Karpas-422 (cell line): Measurements from ENCODE around the gene GABRR2. TPM values are rescaled to one million over a fixed set of nuclear protein-coding genes. Genes with fewer than 3 reads are reported as not detected.
A peak's percentile ranks its signal among the peaks of the same experiment; 100 is the strongest.
"Not testable (repeated sequence)": the region's sequence is repeated elsewhere in the genome, so short reads cannot be mapped to it uniquely, and the experiment has no call there.

Source experiments
- DNase-seq: peaks from one replicate; pipeline ENCODE4 v3.0.0-alpha.2; 2015
- H2AFZ ChIP-seq: fragments of 200-600 bp; sonication (generic); 2 replicates; pipeline ENCODE4 v1.6.1; 2014; ENCODE audit warnings: antibody characterized with exemption, low read length, mixed read lengths
- H3K27ac ChIP-seq: fragments of 200-600 bp; sonication (generic); 2 replicates; pipeline ENCODE4 v1.5.1; 2014; ENCODE audit warnings: mild to moderate bottlenecking, low read length, moderate library complexity
- H3K27me3 ChIP-seq: fragments of 200-600 bp; sonication (generic); 2 replicates; pipeline ENCODE4 v1.6.1; 2014; ENCODE audit warnings: low read length, mixed read lengths
- H3K36me3 ChIP-seq: fragments of 200-600 bp; sonication (generic); 2 replicates; pipeline ENCODE4 v1.6.1; 2014; ENCODE audit warnings: low read length, mixed read lengths; ENCODE audit not compliant: insufficient read depth
- H3K4me1 ChIP-seq: fragments of 200-600 bp; sonication (generic); 2 replicates; pipeline ENCODE4 v1.6.1; 2014; ENCODE audit warnings: mild to moderate bottlenecking, low read length, mixed read lengths
- H3K4me2 ChIP-seq: fragments of 200-600 bp; sonication (generic); 2 replicates; pipeline ENCODE4 v1.6.1; 2014; ENCODE audit warnings: low read length, low read depth, mild to moderate bottlenecking; ENCODE audit not compliant: poor library complexity, severe bottlenecking
- H3K4me3 ChIP-seq: fragments of 200-600 bp; sonication (generic); 2 replicates; pipeline ENCODE4 v1.5.1; 2014; ENCODE audit warnings: mild to moderate bottlenecking, antibody characterized with exemption, low read length, mixed read lengths
- H3K79me2 ChIP-seq: fragments of 200-600 bp; sonication (generic); 2 replicates; pipeline ENCODE4 v1.6.1; 2014; ENCODE audit warnings: mild to moderate bottlenecking, low read length, mixed read lengths
- H3K9ac ChIP-seq: fragments of 200-600 bp; sonication (generic); 2 replicates; pipeline ENCODE4 v1.6.0; 2014; ENCODE audit warnings: low read length
- H3K9me2 ChIP-seq: fragments of 200-600 bp; sonication (generic), shearing (Covaris generic); replicated peaks from 2 replicates; pipeline ENCODE4 v1.6.0; 2014; ENCODE audit warnings: mild to moderate bottlenecking, low read length, moderate library complexity; ENCODE audit not compliant: insufficient read depth
- H3K9me3 ChIP-seq: fragments of 300-700, 200-600 bp; sonication (generic); 2 replicates; pipeline ENCODE4 v1.6.1; 2014; ENCODE audit warnings: low read length, mixed read lengths
- H4K20me1 ChIP-seq: fragments of 200-600 bp; sonication (generic); 2 replicates; pipeline ENCODE4 v1.6.1; 2014; ENCODE audit warnings: mild to moderate bottlenecking, antibody characterized with exemption, low read length, low read depth; ENCODE audit not compliant: insufficient read depth
- total RNA-seq: library from RNA; depleted of rRNA; stranded (reverse); fragments of >200 nt; shearing (Covaris generic); gene quantifications from 2 replicates; pipeline ENCODE4 v1.2.3, GENCODE V29; 2014; ENCODE audit warnings: low replicate concordance

Gene GABRR2
- total RNA-seq, 1 experiment from 2014 or later = 0.22 TPM

- Histone ChIP-seq H3K27me3 (no peaks in the 10 kb centered on the region), H3K36me3 (no peaks in the 10 kb centered on the region), H2AFZ (no peak overlapping the region), H3K4me3 (no peak overlapping the region), H3K79me2 (no peaks in the 10 kb centered on the region), H3K9me3 (no peaks in the 10 kb centered on the region), H3K9ac (no peak overlapping the region), H3K4me2 (no peak overlapping the region), H3K4me1 (no peaks in the 10 kb centered on the region), H3K9me2 (no peaks in the 10 kb centered on the region), H3K27ac (no peak overlapping the region), H4K20me1 (no peaks in the 10 kb centered on the region)
- peak; percentile 67 for DNase-seq
Measured at GRCh38 chr6:89242574-89243330, 72.3 kb downstream of the GABRR2 start.

GRCh38 chr6:89239338-89239737, 75.8 kb downstream of the GABRR2 start:
- H3K9me3 ChIP-seq = no peaks in the 10 kb centered on the region
- no peak overlapping the region for H3K4me3 ChIP-seq
- DNase-seq = peak; percentile 48
- H3K9ac ChIP-seq = no peak overlapping the region
- H4K20me1 ChIP-seq = no peaks in the 10 kb centered on the region
- no peaks in the 10 kb centered on the region for H3K36me3 ChIP-seq
- no peaks in the 10 kb centered on the region for H3K79me2 ChIP-seq
- H3K4me2 ChIP-seq = no peak overlapping the region
- no peaks in the 10 kb centered on the region for H3K4me1 ChIP-seq
- H2AFZ ChIP-seq = no peak overlapping the region
- H3K27me3 ChIP-seq = no peaks in the 10 kb centered on the region
- H3K9me2 ChIP-seq = no peaks in the 10 kb centered on the region
- H3K27ac ChIP-seq = no peak overlapping the region

GRCh38 chr6:89237158-89237557, 77.9 kb downstream of the GABRR2 start:
- H3K9me3 ChIP-seq = no peaks in the 10 kb centered on the region
- no peak overlapping the region for H3K9ac ChIP-seq
- H3K9me2 ChIP-seq = no peaks in the 10 kb centered on the region
- no peak overlapping the region for H3K4me3 ChIP-seq
- no peak overlapping the region for H2AFZ ChIP-seq
- no peaks in the 10 kb centered on the region for H3K36me3 ChIP-seq
- H4K20me1 ChIP-seq = no peaks in the 10 kb centered on the region
- DNase-seq = no peak
- no peaks in the 10 kb centered on the region for H3K27me3 ChIP-seq
- H3K4me2 ChIP-seq = no peak overlapping the region
- H3K27ac ChIP-seq = no peak overlapping the region
- no peaks in the 10 kb centered on the region for H3K79me2 ChIP-seq
- no peaks in the 10 kb centered on the region for H3K4me1 ChIP-seq

GRCh38 chr6:89233605-89234004, 81.5 kb downstream of the GABRR2 start:
- H2AFZ ChIP-seq, H4K20me1 ChIP-seq, H3K4me3 ChIP-seq, DNase-seq, H3K4me1 ChIP-seq, H3K36me3 ChIP-seq, H3K79me2 ChIP-seq, H3K27ac ChIP-seq, H3K9me3 ChIP-seq, H3K27me3 ChIP-seq, H3K9ac ChIP-seq, H3K9me2 ChIP-seq, H3K4me2 ChIP-seq: not testable (repeated sequence)

DNA sequence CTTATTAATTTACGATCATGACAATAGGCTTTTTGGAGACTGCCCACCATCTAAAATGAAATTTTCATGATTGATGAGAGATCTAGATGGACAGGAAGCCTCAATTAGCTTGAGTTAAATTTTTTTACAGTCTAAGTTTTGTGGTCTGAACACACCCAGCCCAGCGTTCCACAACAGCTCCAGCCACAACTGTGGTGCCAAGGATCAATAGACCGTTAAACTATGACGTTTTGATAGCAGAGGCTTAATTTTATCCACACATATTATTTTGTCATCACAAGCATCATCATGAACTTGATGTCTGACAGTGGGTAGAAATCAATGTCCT, 92.4 kb downstream of the GABRR2 start:
- DNase-seq = no peak
- H3K79me2 ChIP-seq = no peaks in the 10 kb centered on the region
- no peak overlapping the region for H3K27ac ChIP-seq
- no peaks in the 10 kb centered on the region for H3K36me3 ChIP-seq
- no peaks in the 10 kb centered on the region for H4K20me1 ChIP-seq
- no peak overlapping the region for H3K9ac ChIP-seq
- H3K4me2 ChIP-seq = no peak overlapping the region
- H2AFZ ChIP-seq = no peak overlapping the region
- no peaks in the 10 kb centered on the region for H3K9me3 ChIP-seq
- no peak overlapping the region for H3K4me3 ChIP-seq
- no peaks in the 10 kb centered on the region for H3K9me2 ChIP-seq
- H3K27me3 ChIP-seq = no peaks in the 10 kb centered on the region
- no peaks in the 10 kb centered on the region for H3K4me1 ChIP-seq

DNA sequence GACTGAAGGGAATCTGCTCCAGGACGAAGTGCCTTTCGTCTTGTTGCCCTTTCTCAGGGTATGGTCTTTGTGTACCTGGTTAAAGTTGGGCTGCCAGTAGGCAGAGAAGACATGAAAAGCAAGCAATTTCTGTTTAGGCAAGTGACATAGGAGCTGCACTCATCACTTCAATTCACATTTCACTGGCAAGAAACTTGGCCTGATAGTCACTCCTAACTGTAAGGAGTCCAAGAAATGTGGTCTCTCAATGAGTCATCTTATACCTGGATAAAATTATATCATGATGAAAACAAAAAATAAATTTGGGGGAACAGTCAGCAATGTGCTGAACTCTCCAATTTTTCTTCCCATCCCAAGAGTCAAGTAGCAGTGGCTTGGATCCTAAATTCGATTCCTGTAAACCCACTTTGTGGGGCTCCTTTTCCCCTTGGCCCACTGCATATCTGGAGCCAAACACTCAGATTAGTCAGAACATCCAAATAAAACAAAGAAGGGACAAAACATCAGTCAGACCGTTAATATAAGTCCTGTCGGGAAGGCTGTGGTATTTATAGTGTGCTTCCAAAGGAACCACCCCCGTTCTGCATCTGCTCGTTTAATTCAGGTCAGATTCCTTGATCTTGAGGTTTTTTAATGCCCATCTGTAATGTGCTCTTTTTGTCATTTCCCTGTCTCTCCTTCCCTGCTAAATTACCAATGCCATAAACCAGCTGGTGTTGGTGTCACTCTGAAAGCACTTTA, 93.0 kb downstream of the GABRR2 start:
- H3K9ac ChIP-seq = no peak overlapping the region
- no peak overlapping the region for H3K4me3 ChIP-seq
- H3K27ac ChIP-seq = no peak overlapping the region
- H3K9me3 ChIP-seq = no peaks in the 10 kb centered on the region
- H3K4me2 ChIP-seq = no peak overlapping the region
- no peaks in the 10 kb centered on the region for H3K9me2 ChIP-seq
- H4K20me1 ChIP-seq = no peaks in the 10 kb centered on the region
- no peak for DNase-seq
- H3K36me3 ChIP-seq = no peaks in the 10 kb centered on the region
- no peak overlapping the region for H2AFZ ChIP-seq
- H3K27me3 ChIP-seq = no peaks in the 10 kb centered on the region
- H3K4me1 ChIP-seq = no peaks in the 10 kb centered on the region
- H3K79me2 ChIP-seq = no peaks in the 10 kb centered on the region

GRCh38 chr6:89221129-89221528, 94.0 kb downstream of the GABRR2 start:
- no peaks in the 10 kb centered on the region for H3K27me3 ChIP-seq
- H3K4me3 ChIP-seq = no peak overlapping the region
- no peak for DNase-seq
- H3K9me3 ChIP-seq = no peaks in the 10 kb centered on the region
- no peak overlapping the region for H3K27ac ChIP-seq
- H3K9me2 ChIP-seq = no peaks in the 10 kb centered on the region
- no peaks in the 10 kb centered on the region for H3K36me3 ChIP-seq
- H4K20me1 ChIP-seq = no peaks in the 10 kb centered on the region
- no peaks in the 10 kb centered on the region for H3K79me2 ChIP-seq
- H3K4me2 ChIP-seq = no peak overlapping the region
- H3K9ac ChIP-seq = no peak overlapping the region
- H2AFZ ChIP-seq = no peak overlapping the region
- no peaks in the 10 kb centered on the region for H3K4me1 ChIP-seq

DNA sequence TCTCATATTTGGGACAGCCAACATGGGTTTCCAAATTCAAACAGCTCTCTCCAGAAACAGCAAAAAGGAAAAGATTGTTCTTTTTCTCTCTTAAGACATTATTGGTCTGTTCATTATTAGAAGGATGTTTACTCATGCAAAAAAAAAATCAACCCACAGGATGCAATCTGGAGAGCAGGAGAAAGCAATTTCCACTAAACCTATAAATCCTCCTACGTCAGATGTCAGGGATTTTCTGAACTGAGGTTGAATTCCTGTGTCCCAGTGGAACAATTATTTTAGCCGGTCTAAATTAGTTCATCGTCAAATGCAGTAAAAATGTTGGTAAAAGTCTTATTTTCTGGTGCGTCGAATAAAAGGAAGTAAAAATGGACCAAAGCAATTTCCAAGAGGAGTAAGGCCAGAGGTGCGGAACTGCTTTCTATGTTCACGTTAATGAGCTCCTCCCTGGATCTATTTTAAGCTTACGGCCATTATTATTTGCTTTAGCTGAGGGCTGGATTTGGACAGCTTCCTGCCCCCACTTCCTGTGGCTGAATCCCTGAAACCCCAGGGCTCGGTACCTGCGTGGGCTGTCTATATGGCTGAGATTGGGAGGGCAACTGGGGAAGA, 97.7 kb downstream of the GABRR2 start, which contains the start of gene GABRR1:
TSS of gene GABRR1 (minus strand) at position 60 of the 612 bp plus-strand sequence. CDS start at position 24, 36 bp downstream.
- no peak for DNase-seq
- Histone ChIP-seq H3K4me2 (no peak within 1 kb of the TSS), H2AFZ (no peak within 1 kb of the TSS), H3K9me3 (no peaks in the 10 kb centered on the region), H3K9ac (no peak within 1 kb of the TSS), H3K9me2 (no peaks in the 10 kb centered on the region), H3K27me3 (no peaks in the 10 kb centered on the region), H3K27ac (no peak within 1 kb of the TSS), H4K20me1 (no peaks in the 10 kb centered on the region), H3K79me2 (no peaks in the 10 kb centered on the region), H3K4me3 (no peak within 1 kb of the TSS), H3K36me3 (no peaks in the 10 kb centered on the region), H3K4me1 (no peaks in the 10 kb centered on the region)
